HG03045 (cell line): ENCODE results near the gene TSACC.
"Not testable (repeated sequence)": the region's sequence is repeated elsewhere in the genome, so short reads cannot be mapped to it uniquely, and the experiment has no call there.

Source experiments
- ATAC-seq: cut with Tn5 transposase; IDR thresholded peaks from one replicate; pipeline ENCODE4 v1.9.1; 2021; ENCODE audit warnings: mild to moderate bottlenecking, moderate library complexity; ENCODE audit not compliant: unreplicated experiment

Gene TSACC

GRCh38 chr1:156346035-156346434, 7.7 kb downstream of the TSACC start:
- not testable (repeated sequence) for ATAC-seq

DNA sequence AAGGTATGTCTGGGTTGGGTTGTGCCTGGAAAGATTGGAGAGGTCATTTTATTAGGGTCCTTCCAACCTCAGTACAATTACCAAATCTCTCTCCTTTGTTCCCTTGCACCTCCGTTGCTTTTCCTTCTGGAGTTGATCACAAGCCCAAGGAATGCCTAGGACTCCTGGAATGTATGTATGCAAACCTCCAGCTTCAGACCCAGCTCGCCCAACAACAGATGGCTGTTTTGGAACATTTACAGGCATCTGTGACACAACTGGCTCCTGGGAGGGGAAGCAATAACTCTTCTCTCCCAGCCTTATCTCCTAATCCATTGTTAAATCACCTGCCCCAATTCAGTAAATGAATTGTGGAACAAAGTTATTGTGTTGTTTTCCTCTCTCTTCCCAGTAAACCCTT, 8.3 kb downstream of the TSACC start:
- no peak for ATAC-seq

DNA sequence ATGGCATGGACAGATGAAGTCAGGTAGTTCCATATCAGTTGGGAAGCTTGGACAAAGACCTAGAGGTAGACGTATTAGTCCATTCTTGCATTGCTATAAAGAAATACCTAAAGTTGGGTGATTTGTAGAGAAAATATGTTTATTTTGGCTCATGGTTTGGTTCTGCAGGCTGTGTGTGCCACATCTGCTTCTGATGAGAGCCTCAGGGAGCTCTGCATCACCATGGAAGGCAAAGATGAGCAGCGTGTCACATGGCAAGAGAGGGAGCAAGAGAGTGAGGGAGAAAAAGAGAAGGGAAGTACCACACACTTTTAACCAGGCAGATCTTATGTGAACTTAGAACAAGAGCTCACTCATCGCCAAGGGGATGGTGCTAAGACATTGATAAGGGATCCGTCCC, 9.0 kb downstream of the TSACC start:
- no peak for ATAC-seq

DNA sequence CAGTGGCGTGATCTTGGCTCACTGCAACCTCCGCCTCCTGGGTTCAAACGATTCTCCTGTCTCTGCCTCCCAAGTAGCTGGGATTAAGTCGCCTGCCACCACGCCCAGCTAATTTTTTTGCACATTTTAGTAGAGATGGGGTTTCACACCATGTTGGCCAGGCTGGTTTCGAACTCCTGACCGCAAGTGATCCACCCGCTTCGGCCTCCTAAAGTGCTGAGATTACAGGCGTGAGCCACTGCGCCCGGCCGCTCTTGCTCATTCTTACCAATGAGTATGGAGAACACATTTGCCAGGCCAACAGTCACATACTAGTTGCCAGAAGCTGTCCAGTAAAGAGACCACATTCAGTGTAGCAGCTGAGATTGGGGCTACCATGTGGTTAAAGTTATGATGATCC, 14.2 kb downstream of the TSACC start:
- not testable (repeated sequence) for ATAC-seq

GRCh38 chr1:156356262-156356874, 18.0 kb downstream of the TSACC start:
- ATAC-seq: no peak

GRCh38 chr1:156356875-156357534, 18.7 kb downstream of the TSACC start:
- ATAC-seq: peak; percentile 75

DNA sequence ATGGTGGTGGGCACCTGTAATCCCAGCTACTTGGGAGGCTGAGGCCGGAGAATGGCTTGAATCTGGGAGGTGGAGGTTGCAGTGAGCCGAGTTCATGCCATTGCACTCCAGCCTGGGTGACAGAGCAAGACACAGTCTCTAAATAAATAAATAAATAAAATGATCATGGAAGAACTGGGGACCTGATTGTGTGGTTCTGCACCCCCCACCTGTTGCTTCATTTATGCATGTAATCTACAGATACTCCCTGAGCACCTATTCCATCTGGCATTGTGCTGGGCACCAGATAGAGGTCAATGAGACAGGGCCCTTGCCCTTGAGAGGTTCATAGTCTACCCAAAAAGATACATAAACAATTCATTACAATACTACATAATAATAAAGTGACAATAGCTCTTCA, 19.7 kb downstream of the TSACC start:
- ATAC-seq: no peak

- no peak for ATAC-seq
Observed at GRCh38 chr1:156358641-156359040, 20.3 kb downstream of the TSACC start.

GRCh38 chr1:156359249-156359648, 20.9 kb downstream of the TSACC start:
- no peak for ATAC-seq

DNA sequence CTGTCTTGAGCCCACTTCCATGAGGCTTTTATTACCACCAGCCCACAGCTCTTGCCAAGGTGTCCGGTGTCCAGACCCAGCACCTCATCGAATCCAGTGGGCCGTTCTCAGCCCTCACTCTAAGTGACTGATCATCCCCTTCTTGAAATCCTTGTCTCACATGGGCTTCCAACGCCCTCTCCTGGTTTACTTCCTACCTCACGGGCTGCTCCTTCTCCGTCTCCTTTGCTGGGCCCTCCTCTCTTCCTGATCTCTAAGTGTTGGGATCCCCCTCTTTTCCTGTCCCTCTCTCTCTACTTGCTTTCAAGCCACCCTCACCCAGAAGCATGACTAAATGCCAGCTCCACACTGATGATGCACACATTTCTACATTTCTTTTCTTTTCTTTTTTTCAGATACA, 21.6 kb downstream of the TSACC start:
- ATAC-seq: no peak

DNA sequence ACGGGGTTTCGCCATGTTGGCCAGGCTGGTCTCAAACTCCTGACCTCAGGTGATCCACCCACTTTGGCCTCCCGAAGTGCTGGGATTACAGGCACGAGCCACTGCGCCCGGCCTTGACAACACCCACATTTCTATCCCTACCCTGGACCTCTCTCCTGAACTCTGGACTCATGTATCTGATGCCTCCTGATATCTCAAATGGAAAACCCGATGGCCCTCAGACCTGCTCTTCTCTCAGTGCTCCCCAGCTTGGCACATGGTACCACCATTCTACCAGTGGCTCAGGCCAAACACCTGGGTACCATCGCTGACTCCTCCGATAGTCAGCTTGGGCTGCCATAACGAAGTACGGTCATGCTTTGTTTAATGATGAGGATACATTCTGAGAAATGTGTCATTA, 22.2 kb downstream of the TSACC start:
- ATAC-seq: no peak

DNA sequence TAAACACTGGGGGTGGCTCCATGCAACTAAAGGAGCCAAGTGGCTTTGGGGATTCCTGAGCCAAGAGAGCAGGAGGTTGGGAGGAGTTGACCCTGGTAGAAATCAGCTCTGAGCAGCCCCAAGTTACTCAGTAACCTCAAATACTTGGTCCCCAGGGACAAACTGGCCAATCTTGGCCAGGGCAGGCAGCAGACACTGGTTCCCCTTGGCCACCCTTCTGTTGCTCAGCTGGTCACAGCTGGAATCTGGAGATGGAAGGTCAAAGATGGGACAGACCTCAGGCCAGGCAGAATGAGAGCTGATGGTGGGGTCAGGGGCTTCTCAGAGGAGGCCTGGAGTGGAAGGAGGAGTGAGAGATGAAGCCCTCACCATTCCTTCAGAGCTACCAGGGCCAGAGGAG, 27.4 kb downstream of the TSACC start:
- no peak for ATAC-seq

- ATAC-seq: no peak
Observed at GRCh38 chr1:156366378-156367166, 28.2 kb downstream of the TSACC start.

DNA sequence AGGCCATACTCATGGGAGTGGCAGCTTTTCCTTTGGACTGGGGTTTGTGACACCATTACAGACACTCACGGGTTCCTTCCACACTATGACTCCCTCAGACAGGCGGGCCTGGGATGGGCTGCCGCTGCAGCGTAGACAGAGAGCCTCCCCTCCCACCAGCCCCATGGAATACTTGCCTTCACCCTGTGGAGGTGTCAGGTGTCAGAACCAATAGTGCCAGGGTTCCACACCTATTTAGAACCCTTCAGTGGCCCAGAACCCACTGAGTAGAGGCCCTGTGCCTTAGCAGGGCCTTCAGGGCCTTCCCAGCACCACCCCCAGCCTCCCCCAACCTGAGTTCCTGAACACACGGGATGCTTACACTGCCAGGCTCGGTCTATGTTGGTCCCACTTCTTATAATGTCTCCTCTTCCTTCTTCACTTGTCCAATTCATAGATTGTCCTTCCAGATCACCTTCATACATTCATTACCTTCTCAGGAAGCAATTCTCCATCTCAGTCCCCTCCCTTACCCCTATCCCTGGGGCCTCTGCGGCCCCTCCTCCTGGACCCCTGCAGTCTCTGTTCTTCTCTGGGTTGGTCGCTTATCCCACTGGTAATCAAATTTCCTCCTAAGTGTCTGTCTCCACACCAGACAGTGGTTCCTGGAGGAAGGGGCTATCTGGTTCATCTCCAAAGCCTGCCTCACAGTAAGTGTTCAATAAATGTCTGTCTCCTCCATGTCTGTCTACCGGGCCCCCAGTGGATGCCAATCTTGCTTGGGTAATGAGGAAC, 29.2 kb downstream of the TSACC start:
- no peak for ATAC-seq

- no peak for ATAC-seq
Observed at GRCh38 chr1:156368157-156368658, 29.9 kb downstream of the TSACC start.

DNA sequence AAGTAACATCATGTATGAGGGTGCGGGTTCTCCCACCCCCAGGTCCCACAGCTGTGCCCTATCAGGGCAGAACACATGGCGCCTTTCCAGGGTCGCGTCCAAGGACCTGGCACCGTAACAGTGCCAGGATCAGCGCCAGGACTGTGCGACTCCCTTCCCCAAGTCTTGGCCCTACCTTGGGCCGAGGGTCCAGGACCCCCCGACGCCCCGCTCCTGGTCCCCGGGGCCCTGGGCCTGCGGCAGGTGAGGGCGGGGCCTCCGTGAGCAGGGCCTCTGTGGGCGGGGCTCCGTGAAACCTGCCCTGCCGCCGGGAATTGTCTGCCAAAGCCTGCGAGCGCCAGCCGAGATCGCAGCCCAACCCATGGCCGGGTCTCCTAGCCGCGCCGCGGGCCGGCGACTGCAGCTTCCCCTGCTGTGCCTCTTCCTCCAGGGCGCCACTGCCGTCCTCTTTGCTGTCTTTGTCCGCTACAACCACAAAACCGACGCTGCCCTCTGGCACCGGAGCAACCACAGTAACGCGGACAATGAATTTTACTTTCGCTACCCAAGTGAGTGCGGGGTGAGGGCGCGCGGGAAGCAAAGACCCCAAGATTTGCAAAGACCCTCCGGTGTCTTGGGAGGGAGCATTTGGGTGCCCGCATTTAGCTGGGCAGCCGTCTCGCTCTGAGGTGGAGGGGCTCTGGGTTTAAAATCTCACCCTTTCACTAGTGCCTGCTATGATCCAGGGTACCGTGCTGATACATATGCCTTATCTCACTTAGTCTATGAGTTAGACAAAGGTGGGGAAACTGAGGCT, 30.8 kb downstream of the TSACC start, which contains the start of gene RHBG:
Gene RHBG (plus strand): TSS at position 323 of the 796 bp plus-strand sequence. CDS start 39 bp downstream, at position 362.
- ATAC-seq: no peak

DNA sequence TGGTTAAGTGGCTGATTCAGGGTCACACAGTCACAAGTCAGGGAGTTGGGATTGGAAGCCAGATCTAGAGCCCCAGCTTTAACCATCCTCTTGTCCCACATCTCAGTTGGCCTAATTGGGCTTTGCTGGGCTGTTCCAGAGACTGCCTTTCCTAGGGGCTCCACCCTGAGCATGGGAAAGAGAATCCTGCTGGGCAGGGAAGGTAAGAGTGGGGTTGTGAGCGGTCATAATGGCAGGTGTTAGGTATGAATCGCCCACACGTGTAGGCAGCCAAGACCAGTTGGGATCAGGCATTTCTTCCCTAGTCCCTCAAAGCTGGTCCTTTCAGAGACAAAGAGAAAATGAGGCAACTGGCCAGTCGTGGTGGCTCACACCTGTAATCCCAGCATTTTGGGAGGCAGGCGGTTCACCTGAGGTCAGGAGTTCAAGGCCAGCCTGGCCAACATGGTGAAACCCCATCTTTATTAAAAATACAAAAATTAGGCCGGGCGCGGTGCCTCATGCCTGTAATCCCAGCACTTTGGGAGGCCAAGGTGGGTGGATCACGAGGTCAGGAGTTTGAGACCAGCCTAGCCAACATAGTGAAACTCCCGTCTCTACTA, 31.5 kb downstream of the TSACC start:
- ATAC-seq: not testable (repeated sequence)

DNA sequence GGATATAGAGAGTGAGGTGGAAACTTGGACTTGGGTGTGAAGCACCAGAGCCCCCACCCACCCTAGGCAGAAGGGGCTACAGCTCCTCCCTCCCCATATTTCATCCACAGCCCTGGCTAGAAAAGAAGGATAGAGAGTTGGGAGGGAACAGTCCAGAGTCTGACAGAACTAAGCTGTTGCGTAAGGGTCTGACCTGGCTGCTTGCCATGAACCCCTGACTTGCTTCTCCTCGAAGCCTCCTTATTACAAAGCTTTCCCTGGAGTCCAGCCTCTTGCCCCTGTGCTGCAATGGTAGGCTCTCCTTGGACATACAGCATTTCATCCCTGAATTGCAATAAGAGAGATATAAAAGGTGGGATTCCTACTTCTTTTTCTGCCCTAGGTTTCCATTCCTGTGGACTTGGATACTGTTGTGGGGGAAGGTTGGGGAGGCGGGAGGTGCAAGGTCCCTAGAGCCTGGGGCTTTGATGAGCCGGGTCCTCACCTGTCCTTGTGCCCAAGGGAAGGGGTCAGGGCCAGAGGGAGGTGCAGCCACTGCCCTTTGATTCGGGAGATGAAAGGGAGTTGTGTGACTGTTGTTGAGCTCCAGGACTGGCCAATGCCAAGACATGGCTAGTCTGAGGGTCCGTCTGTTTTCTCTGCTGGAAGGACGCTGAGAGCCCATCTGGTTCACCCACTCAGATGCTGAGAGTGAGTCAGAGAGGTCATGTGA, 33.4 kb downstream of the TSACC start:
- ATAC-seq: no peak

DNA sequence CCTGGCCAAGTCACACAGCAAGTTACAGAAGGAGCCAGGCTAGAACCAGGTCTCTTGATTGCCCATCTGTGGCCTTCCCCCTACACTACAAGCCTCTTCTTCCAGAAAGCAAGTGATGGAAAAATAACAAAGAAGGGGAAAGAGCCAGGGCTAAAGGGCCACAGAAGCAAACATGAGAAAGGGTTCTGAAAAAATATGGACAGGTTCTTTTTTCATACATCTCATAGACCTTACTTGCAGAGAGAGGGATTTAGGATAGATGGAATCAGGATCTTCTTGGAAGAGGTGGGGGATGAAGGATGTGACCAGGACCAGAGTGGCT, 33.9 kb downstream of the TSACC start:
- ATAC-seq: no peak
